Skin epidermis (tissue), 12 donors: ENCODE measurements around the gene BLACAT1.
A peak's percentile ranks its signal among the peaks of the same experiment; 100 is the strongest.

Experiments used
- H3K27ac ChIP-seq, 21 experiments: fragments of 200-600 bp; sonication (generic) in 11 of 21; one replicate each; pipeline ENCODE4 v1.5.0; 2020; ENCODE audit warnings: mild to moderate bottlenecking in 3 of 21, inconsistent platforms in 2 of 21, moderate library complexity in 2 of 21
- H3K4me3 ChIP-seq, 7 experiments: fragments of 200-600 bp; sonication (generic) in 2 of 7; one replicate each; pipeline ENCODE4 v1.5.0; 2020; ENCODE audit warnings: inconsistent platforms in 2 of 7, mild to moderate bottlenecking in 2 of 7, moderate library complexity in 1 of 7

The BLACAT1 gene

DNA sequence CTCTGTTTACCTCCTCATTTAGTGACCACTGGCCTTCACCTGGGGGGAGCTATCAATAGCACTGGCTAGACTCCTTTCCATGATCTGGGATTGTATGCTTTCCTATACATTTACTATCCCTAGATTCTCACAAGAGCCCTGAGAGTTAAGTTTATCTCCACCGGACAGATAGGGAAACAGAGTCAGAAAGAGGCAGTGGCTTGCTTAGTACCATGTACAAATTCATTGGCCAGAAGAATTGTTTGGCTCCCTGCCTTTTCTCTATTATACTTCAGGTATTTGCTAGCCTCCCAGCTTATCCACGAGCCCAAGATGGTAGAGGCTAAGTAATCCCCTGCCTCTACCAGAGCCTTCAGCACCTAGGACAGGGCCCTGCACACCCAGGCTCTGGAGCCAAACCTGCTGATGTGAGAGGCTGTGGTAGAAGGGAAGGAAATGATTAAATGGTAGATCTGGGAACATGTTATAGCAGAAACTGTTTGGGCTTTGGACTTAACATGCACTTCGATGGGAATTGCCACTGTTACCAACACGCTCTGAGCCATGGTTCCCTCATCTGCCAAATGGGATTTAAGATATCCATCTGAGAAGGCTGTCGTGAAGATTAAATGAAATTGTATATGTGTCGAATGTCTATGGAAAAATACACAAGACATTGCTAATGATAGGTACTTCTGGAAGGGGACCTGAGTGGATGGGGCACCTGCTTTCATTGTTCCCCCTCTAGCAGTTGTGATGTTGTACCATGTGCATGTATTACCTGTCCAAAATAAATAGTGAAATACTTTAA, 3.1 kb upstream of the BLACAT1 start:
- Histone ChIP-seq H3K4me3 (no peak overlapping the region), H3K27ac (no peak overlapping the region)

DNA sequence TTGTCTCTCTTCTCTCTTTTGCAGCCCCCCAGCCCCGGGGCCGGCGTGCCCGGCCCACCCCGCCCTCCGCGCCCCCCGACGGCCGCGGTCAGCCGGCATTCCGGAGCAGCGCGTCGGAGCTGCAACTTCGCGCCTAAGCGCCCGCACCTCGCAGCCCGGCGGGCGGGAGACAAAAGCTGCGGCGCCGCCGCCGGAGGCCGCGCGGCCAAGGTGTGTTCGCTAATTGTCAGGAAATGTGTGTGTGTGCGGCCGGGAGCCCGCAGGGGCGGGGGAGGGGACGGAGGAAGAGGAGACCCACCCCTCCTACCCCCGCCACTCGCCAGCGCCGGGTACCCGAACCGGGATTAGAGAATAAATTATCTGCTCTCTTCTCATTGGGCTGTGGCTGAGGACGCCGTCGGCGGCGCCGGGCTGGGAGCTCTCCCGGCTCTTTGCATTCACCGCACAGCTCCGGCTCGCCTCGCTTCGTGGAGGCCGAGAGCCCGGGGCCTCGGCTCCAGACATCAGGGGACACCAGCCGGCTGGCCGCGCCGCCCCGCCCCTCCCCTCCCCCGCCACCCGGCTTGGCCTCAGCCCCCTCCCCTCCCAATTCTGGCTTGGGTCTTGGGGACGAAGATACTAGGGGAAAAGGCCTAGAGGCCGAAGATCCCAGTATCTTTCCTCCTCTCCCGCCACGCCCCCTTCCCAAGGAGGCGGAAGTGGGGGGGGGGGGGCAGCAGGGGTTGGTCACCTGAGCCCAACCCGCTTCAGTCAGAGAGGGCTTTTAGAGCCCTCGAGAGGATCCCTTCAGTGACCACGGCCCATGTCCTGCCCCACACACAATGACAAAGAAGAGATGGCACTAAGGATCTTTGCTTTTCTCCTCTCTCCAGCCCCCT, 1.3 kb upstream of the BLACAT1 start:
- H3K4me3 ChIP-seq = peak overlapping the region in 4 of 7 experiments; percentile 9 to 30 (median 16)
- H3K27ac ChIP-seq = no peak overlapping the region

DNA sequence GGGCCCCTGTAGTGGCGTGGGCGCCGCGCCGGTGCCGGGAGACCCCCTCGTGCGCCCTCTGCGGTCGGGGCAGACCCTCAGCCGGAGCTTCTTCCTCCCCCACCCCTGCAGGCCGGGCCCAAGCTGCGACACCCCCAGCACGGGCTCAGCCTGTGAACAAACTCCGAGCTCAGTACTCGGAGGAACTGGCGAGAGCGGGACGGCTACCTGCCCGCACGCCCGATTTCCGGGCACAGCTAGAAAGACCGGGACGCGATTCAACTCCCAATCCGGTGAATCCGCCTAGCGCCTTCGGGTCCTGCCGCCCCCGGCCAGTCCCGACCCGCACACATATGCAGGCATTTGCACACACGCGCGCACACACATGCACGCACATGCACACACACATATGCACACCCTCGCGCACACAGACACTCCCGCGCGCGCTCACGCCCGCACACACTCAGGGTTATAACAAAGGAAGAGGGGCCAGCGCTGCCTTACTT, 580 bp upstream of the BLACAT1 start:
- Histone ChIP-seq H3K4me3 (peak overlapping the region in 4 of 7 experiments; percentile 9 to 30 (median 16)), H3K27ac (no peak overlapping the region)

GRCh38 chr1:205454903-205455335, 926 bp downstream of the BLACAT1 start:
- H3K4me3 ChIP-seq = no peak overlapping the region

GRCh38 chr1:205453466-205453865, 2.4 kb downstream of the BLACAT1 start:
- Histone ChIP-seq H3K4me3 (no peak overlapping the region), H3K27ac (no peak overlapping the region)

More at GRCh38 chr1:205454903-205455335, 926 bp downstream of the BLACAT1 start:
- no peak overlapping the region for H3K27ac ChIP-seq

DNA sequence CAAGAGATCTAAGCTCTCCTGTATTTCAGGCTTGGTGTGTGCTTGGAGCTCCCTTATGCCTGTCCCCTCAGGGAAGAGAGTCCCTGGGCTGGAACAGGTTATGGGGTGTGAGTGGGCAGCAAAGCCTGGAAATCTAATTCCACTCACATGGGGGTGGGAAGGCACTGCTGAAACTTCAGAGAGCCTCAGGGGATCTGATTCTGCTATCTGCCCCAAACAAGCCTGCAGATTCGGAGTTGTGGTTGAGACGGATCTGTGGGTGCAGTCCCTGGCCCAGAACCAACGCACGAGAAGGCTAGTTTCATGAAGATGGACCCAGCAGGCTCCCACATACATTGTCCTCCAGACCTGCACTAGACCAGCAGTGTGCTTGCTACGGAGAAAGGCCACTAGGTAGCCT, 2.9 kb downstream of the BLACAT1 start:
- H3K4me3 ChIP-seq = no peak overlapping the region
- H3K27ac ChIP-seq = no peak overlapping the region

- H3K27ac ChIP-seq = no peak overlapping the region
- H3K4me3 ChIP-seq = no peak overlapping the region
Observed at GRCh38 chr1:205452364-205452763, 3.5 kb downstream of the BLACAT1 start.

- no peak overlapping the region for H3K27ac ChIP-seq
Observed at GRCh38 chr1:205451759-205452164, 4.1 kb downstream of the BLACAT1 start.

GRCh38 chr1:205451202-205451601, 4.6 kb downstream of the BLACAT1 start:
- Histone ChIP-seq H3K4me3 (no peak overlapping the region), H3K27ac (no peak overlapping the region)

More at GRCh38 chr1:205451759-205452164, 4.1 kb downstream of the BLACAT1 start:
- no peak overlapping the region for H3K4me3 ChIP-seq

- Histone ChIP-seq H3K4me3 (no peak overlapping the region), H3K27ac (peak overlapping the region in 5 of 21 experiments; percentile 17 to 84 (median 63))
Observed at GRCh38 chr1:205450448-205450847, 5.4 kb downstream of the BLACAT1 start.

DNA sequence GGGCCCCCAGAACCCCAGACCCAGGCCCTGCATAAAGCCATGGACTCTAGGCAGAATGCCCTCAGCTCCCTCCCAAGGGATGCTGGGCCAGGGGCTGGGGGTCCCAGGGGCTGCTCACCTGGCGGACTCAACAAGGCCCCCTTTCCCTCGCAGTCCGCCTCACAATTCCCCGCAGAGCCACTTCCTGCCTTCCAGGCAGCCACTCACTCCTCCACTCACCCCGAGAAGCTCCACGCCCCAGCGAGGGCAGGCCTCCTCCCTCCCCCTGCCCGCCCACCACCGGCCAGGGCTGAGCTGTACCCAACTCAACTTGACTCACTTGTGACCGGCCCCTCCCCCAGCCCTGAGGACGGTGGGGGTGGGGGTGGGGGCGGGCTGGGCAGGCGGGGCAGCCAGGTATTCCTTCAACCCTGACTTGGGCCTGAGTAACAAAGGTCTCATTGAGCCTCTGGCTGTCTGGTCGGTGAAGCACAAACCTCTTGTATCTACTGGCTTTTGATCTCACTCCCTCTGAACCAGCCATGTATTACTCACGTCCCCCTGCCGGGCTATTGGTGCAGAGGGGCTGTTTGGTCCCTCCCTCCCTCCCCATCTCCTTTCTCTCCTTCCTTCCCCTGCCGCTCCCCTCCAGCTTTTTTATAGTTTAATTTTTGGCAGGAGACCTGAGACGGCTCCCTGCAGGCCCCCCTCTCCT, 5.9 kb downstream of the BLACAT1 start:
- H3K27ac ChIP-seq = peak overlapping the region in 16 of 21 experiments; percentile 28 to 84 (median 62)
- peak overlapping the region; percentile 8 to 26 (median 21) for H3K4me3 ChIP-seq

DNA sequence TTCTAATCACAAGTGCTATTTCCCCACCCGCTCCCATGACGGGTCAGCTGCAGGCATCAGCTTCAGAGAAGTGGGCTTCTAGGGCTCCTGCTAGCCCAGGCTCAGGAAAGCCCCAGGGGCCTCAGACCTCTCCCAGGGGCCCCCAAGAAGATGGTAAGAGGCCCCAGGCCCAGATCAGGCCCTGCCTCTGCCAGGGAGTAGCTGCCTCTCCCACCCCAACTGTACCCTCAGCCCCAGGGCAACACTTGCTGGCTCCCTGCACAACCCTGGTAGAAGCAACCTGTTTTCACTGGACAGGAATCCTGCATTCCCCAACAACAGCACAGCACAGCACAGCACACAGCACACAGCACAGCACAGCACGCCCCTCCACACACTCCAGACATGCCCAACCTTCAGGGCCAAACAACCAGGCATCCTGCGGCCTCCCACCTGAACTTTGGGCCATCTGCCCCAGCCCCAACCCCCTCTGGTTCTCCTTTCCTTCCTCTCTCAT, 6.5 kb downstream of the BLACAT1 start:
- Histone ChIP-seq H3K4me3 (peak overlapping the region; percentile 8 to 26 (median 21)), H3K27ac (peak overlapping the region in 16 of 21 experiments; percentile 28 to 84 (median 62))

- Histone ChIP-seq H3K4me3 (peak overlapping the region in 5 of 7 experiments; percentile 0 to 26 (median 20)), H3K27ac (peak overlapping the region in 13 of 21 experiments; percentile 29 to 84 (median 63))
Observed at GRCh38 chr1:205448540-205449253, 7.1 kb downstream of the BLACAT1 start.

DNA sequence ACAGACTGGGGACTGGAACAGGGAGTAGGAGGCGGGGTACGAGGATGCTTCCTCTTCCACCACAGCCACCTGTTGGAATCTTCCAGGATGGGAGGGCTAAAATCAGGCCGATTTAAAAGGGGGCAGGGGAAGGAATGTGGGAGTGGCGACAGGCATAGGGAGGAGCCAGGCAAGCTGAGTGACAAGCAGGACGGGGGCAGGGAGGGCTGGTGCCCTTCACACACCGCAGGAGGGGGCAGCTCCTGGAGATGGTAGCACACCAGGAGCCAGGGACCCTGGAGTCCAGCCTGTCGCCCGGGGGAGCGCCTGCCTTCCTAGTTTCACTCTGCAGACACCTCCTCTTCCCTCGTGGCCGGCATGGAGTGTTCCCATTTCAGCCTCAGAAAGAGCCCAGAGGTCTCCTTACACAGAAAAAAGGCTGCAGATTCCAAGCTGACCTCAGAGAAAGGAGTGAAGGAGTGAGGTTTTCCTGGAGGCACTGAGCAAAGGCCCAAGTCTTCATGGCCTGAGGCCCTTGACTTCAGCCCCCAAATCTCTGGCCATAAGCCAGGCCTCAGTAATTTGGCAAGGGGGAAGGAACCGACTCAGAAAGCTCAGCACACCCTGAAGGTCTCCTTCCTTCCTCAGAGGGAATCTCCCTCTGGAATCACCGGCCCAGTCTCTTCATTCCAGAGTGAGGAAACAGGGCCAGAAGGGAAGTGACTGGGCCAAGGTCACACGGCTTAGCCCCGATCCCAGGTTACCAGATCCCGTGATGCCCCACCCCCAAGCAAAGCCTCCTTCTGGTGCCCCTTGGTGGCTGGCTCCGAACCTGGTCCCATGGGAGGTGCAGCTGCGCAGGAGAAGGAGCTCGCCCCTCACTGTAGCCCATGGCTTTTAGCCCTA, 8.1 kb downstream of the BLACAT1 start:
- peak overlapping the region in 1 of 21 experiments; percentile 15 for H3K27ac ChIP-seq
- peak overlapping the region in 1 of 7 experiments; percentile 20 for H3K4me3 ChIP-seq

DNA sequence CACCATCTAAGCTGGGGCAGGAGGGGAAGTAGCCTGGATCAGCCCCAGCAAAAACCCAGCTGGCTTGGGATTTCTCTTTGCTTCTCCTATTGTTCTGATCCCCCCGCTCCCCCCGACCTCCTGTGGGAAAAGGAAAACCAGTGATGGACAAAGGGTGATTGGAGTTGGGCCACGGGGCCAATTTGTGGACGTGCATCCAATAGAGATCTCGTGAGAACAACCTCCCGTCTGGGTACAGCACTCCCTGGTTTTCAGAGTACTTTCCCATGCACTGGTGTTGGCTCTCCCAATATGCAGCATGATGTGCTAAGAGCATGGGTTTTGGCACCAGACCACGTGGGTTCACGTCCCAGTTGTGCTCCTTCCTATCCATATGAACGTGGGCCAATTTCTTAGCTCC, 9.0 kb downstream of the BLACAT1 start:
- Histone ChIP-seq H3K27ac (no peak overlapping the region), H3K4me3 (no peak overlapping the region)

DNA sequence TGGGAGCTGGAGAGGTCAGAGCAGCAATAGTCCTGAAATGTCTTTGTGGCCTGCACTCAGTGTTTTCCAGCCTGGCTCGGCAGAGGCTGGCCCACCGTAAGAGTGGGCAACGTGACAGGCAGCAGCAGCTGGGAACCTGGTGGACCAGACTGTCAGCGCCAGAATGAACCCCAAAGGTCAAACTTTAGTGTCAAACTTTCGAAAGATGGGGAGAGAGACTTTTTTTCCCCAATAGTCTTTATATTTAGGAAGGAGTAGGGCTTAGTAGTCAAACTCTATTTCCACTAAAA, 10.3 kb downstream of the BLACAT1 start:
- Histone ChIP-seq H3K27ac (peak overlapping the region in 1 of 21 experiments; percentile 10), H3K4me3 (no peak overlapping the region)

DNA sequence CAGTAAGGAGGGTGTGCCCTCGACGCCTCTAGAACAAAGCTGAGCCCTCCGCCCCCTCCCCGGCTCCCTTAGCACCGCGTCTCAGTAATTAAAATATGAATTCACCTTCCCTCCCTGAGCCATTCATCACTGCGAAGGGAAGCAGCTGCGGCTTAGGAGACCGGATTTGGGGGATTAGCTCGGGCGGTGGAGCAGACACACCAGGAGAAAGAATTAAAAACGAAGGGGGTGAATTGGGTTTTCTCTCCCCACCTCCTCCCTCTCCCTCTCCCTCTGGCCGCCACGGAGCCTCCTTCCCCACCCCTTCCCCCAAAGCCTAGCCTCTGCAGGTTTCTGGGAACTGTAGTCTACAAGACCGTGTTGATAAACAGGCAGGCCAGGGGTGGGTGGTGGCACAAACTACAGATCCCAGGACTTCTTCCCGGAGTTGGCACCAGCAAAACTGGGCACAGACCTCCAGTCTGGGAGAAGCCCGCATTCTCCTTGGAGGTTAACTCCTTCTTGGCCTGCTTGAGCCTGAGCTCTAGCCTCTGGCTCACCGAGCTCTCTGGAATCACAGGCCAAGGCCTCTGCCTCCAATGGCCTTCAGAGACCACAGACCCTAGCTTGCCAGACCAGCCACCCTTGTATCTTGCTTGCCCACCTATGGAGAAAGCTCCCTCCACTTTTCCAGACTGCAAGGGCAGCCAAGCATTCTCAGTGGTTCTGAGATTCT, 10.8 kb downstream of the BLACAT1 start:
- Histone ChIP-seq H3K27ac (peak overlapping the region in 1 of 21 experiments; percentile 10), H3K4me3 (no peak overlapping the region)
